Gastrocnemius medialis (tissue), 4 donors: ENCODE measurements around the gene KIT.

ENCODE experiments used
- CTCF ChIP-seq, 5 experiments: fragments of 450-650 bp in 3 of 5; fragments of 200-600 bp in 2 of 5; sonication (generic) in 2 of 5; IDR thresholded peaks in 4 of 5; conservative IDR thresholded peaks in 1 of 5; 1 replicate in 4 of 5; 2 replicates in 1 of 5; pipeline ENCODE4 v1.5.1; 2016 to 2019; ENCODE audit warnings: antibody characterized with exemption in 5 of 5, mild to moderate bottlenecking in 3 of 5, moderate library complexity in 3 of 5
- POLR2A ChIP-seq, 2 donors: fragments of 450-650 bp; IDR thresholded peaks; one replicate each; pipeline ENCODE4 v1.6.1; 2017; ENCODE audit warnings: antibody characterized with exemption in 2 of 2, mild to moderate bottlenecking in 2 of 2, moderate library complexity in 2 of 2

- TF ChIP-seq CTCF (IDR thresholded peaks at IDR 0.05 in 4 of 5, conservative IDR thresholded peaks at IDR 0.05 in 1 of 5) = no peak
- TF ChIP-seq POLR2A (IDR thresholded peaks at IDR 0.05) = no peak
Observed at GRCh38 chr4:54677416-54677815, 19.7 kb downstream of the KIT start.
